HepG2 (cell line): Measurements from ENCODE around the gene MYD88. TPM values are rescaled to one million over a fixed set of nuclear protein-coding genes. Genes with fewer than 3 reads are reported as not detected.

ENCODE experiments used
- ATF7-NPFF ChIP-seq: sonication (generic); formaldehyde crosslinking; IDR thresholded peaks from 2 replicates; pipeline ENCODE4 v1.8.1; 2023; ENCODE audit warnings: mild to moderate bottlenecking, low read depth, missing genetic modification reagents, moderate library complexity
- BRF2 ChIP-seq: sonication (generic); formaldehyde crosslinking; IDR thresholded peaks from 2 replicates; pipeline ENCODE4 v1.8.1; 2022; ENCODE audit warnings: mild to moderate bottlenecking, missing genetic modification reagents
- HDAC2 ChIP-seq: sonication (generic); formaldehyde crosslinking; IDR thresholded peaks from 2 replicates; pipeline ENCODE4 v1.4.0; 2020; ENCODE audit warnings: missing genetic modification reagents
- HOXA5 ChIP-seq: sonication (generic); formaldehyde crosslinking; IDR thresholded peaks from 2 replicates; pipeline ENCODE4 v1.4.0; 2020; ENCODE audit warnings: missing genetic modification reagents
- JUNB ChIP-seq: sonication (generic); formaldehyde crosslinking; IDR thresholded peaks from 2 replicates; pipeline ENCODE4 v1.8.0; 2022; ENCODE audit warnings: missing genetic modification reagents, mild to moderate bottlenecking, borderline replicate concordance
- MIXL1 ChIP-seq: IDR thresholded peaks from 2 replicates; pipeline ENCODE4 v1.6.1; 2016
- MTF1 ChIP-seq: sonication (generic); formaldehyde crosslinking; IDR thresholded peaks from 2 replicates; pipeline ENCODE4 v1.5.0; 2020; ENCODE audit warnings: missing genetic modification reagents
- NBN ChIP-seq: fragments of 450-650 bp; conservative IDR thresholded peaks from 2 replicates; pipeline ENCODE4 v1.6.1; 2017
- NFAT5 ChIP-seq: sonication (generic); formaldehyde crosslinking; IDR thresholded peaks from 2 replicates; pipeline ENCODE4 v1.4.0; 2020; ENCODE audit warnings: missing genetic modification reagents
- PITX1 ChIP-seq: sonication (generic); formaldehyde crosslinking; IDR thresholded peaks from 2 replicates; pipeline ENCODE4 v1.5.1; 2020; ENCODE audit warnings: mild to moderate bottlenecking, missing genetic modification reagents
- PRPF4 ChIP-seq: fragments of 200-400 bp; formaldehyde crosslinking; IDR thresholded peaks from 2 replicates; pipeline ENCODE4 v1.6.1; 2016; ENCODE audit warnings: low read length, low read depth; ENCODE audit not compliant: poor library complexity, severe bottlenecking
- RAD21 ChIP-seq: fragments of 450-650 bp; formaldehyde crosslinking; IDR thresholded peaks from 2 replicates; pipeline ENCODE4 v1.5.0; 2020; ENCODE audit warnings: mild to moderate bottlenecking
- RBM22 ChIP-seq: fragments of 200-400 bp; formaldehyde crosslinking; optimal IDR thresholded peaks from 2 replicates; pipeline ENCODE3; 2017; ENCODE audit warnings: mild to moderate bottlenecking, low read length, moderate library complexity
- SALL1 ChIP-seq: sonication (generic); formaldehyde crosslinking; IDR thresholded peaks from 2 replicates; pipeline ENCODE4 v1.8.0; 2022; ENCODE audit warnings: mild to moderate bottlenecking, missing genetic modification reagents
- TARDBP ChIP-seq: sonication (generic); formaldehyde crosslinking; IDR thresholded peaks from 2 replicates; pipeline ENCODE4 v1.8.0; 2022; ENCODE audit warnings: mild to moderate bottlenecking, missing genetic modification reagents
- ZNF18 ChIP-seq: sonication (generic); formaldehyde crosslinking; IDR thresholded peaks from 2 replicates; pipeline ENCODE4 v1.8.0; 2022; ENCODE audit warnings: mild to moderate bottlenecking, missing genetic modification reagents; ENCODE audit not compliant: insufficient replicate concordance
- ZNF205 ChIP-seq: IDR thresholded peaks from 2 replicates; pipeline ENCODE4 v1.6.1; 2018; ENCODE audit warnings: missing biosample characterization, missing genetic modification reagents
- ZNF274 ChIP-seq: sonication (generic); formaldehyde crosslinking; IDR thresholded peaks from 2 replicates; pipeline ENCODE4 v1.5.1; 2020; ENCODE audit warnings: mild to moderate bottlenecking, missing genetic modification reagents
- ZNF362 ChIP-seq: sonication (generic); formaldehyde crosslinking; IDR thresholded peaks from 2 replicates; pipeline ENCODE4 v1.4.0; 2020; ENCODE audit warnings: missing genetic modification reagents, mild to moderate bottlenecking, borderline replicate concordance
- ZNF619 ChIP-seq: sonication (generic); formaldehyde crosslinking; IDR thresholded peaks from 2 replicates; pipeline ENCODE4 v1.4.0; 2020; ENCODE audit warnings: mild to moderate bottlenecking, missing genetic modification reagents
- ZNF737 ChIP-seq: sonication (generic); formaldehyde crosslinking; IDR thresholded peaks from 2 replicates; pipeline ENCODE4 v1.5.0; 2020; ENCODE audit warnings: missing genetic modification reagents, mild to moderate bottlenecking, borderline replicate concordance
- polyA plus RNA-seq, 8 experiments: library from polyadenylated mRNA; depleted of rRNA in 3 of 8; stranded (reverse) in 7 of 8; unstranded in 1 of 8; fragments of >200 nt; fragmentation: Illumina TruSeq in 4 of 8; extraction: Trizol in 4 of 8; gene quantifications; 2 replicates each; pipeline versions ENCODE4 v1.2.1 to v1.2.3, GENCODE V29; 2011 to 2016; ENCODE audit warnings: low read depth in 4 of 8, missing spikeins in 1 of 8, mixed read lengths in 1 of 8; ENCODE audit not compliant: insufficient read depth in 1 of 8
- total RNA-seq, 5 experiments: library from RNA; depleted of rRNA; stranded (reverse); fragments of >200 nt; fragmentation: Illumina TruSeq; extraction: Trizol; gene quantifications; 2 replicates each; pipeline ENCODE4 v1.2.3, GENCODE V29; 2016; ENCODE audit warnings: low read depth in 1 of 5

Gene MYD88
- total and polyA plus RNA-seq, 2 of the 13 experiments (the other 11 are each of a cell fraction or from before 2014, with no cell fraction given): 7.6 to 32.7 TPM

GRCh38 chr3:38131621-38132369 is 6.7 kb upstream of the MYD88 start (continued):
- TF ChIP-seq ZNF737 (CRISPR knock-in tag) (no peak), HOXA5 (CRISPR knock-in tag) (no peak), HDAC2 (CRISPR knock-in tag) (no peak), NBN (no peak), RAD21 (CRISPR knock-in tag) (peak; percentile 59; the same call in 1 of the 2 replicates), NFAT5 (CRISPR knock-in tag) (no peak), ATF7-NPFF (CRISPR knock-in tag) (0 out of 2 replicates have a peak, but pooled peaks have one; percentile 44), MIXL1 (0 out of 2 replicates have a peak, but pooled peaks have one; percentile 23), MTF1 (CRISPR knock-in tag) (no peak), RBM22 (peak; percentile 57), TARDBP (CRISPR knock-in tag) (0 out of 2 replicates have a peak, but pooled peaks have one; percentile 44), ZNF362 (CRISPR knock-in tag) (no peak), SALL1 (CRISPR knock-in tag) (0 out of 2 replicates have a peak, but pooled peaks have one; percentile 25), PITX1 (CRISPR knock-in tag) (0 out of 2 replicates have a peak, but pooled peaks have one; percentile 26), BRF2 (CRISPR knock-in tag) (0 out of 2 replicates have a peak, but pooled peaks have one; percentile 54), ZNF18 (CRISPR knock-in tag) (no peak), JUNB (CRISPR knock-in tag) (no peak), ZNF619 (CRISPR knock-in tag) (no peak), ZNF274 (no peak), PRPF4 (no peak), ZNF205 (CRISPR knock-in tag) (no peak)
